ENCODE data around the gene PRXL2B.

The PRXL2B gene

GRCh38 chr1:2587860-2588571, 1.4 kb downstream of the PRXL2B start:
- no peak for DNase-seq

GRCh38 chr1:2588661-2589430, 2.3 kb downstream of the PRXL2B start:
- DNase-seq = no peak

DNA sequence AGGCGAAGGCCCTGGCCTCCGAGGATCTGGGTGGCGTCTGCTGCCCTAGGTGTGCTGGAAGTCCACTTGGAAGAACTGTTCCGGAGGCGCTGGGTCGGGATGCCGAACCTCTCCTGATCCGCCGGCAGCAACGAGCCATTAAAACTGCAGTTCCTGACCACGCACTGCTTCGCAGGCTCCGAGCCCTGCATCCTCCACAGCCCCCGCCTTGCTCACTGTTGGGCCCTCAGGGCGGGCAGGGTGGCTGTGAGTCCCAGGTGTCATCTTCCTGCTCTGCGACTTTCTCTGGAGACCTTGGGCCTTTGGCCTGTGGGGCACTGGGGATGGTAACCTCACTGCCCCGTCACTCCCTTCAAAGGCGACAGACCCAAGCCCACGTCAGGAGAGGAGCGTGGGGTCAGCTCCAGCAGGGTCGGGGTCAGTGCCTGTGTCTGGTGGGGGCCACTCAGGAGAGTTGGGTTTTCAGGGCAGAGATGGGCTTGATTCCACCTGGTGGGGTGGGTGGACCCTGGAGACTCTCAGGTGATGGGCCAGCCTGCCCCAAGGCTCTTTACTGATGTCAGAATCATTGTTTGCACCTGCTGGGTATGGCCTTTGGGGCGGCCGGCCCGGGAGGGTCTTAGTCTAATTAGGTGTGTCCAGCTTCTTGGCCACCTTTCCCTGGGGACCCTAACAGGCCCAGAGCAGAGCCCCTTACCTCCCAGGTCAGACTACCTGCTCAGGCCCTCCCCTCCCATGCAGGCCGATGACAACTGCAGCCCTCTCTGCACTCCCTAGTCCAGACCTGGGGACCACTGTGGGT, 3.1 kb downstream of the PRXL2B start:
- DNase-seq = no peak

- no peak for DNase-seq
These were observed 3.9 kb downstream of the PRXL2B start for GRCh38 chr1:2590233-2591141.

DNA sequence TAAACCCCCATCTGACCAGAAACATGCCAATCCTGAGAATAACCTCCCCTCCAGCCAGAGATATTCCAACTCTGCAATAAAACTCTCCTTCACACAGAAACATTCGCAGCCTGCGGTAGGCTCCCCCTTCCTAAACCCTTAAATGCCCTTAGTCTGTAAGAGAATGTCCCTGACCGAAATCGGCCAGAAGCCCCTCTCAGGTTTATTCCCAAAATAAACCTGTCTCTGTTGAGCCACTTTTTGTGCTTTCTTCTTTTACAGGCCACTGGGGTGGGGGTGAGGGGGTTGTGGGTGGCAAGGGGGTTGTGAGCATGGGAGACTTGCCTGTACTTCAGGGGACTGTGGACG, 4.6 kb downstream of the PRXL2B start:
- no peak for DNase-seq

- DNase-seq = no peak
These were observed 5.1 kb downstream of the PRXL2B start for GRCh38 chr1:2591581-2592261.

DNA sequence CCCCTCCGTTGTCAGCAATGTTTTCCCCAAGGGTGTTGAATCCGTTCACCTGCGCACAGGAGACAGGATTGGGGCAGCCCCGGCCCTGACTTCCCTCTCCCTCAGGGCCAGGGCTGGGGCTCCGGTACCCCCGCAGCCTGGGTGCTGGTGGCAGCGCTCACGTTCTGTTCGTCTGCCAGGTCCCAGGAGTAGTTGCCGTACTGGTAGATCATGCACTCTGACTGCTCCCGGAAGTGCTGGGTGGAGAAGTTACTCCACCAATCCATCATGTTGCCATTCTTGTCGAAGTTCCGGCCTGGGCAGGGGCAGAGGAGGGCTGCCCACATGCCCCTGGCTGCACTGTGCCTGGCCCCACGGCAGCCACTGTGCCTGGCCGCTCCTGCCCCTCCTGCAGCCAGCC, 6.1 kb downstream of the PRXL2B start:
- DNase-seq = no peak

- no peak for DNase-seq
These were observed 6.8 kb downstream of the PRXL2B start for GRCh38 chr1:2593251-2593878.

DNA sequence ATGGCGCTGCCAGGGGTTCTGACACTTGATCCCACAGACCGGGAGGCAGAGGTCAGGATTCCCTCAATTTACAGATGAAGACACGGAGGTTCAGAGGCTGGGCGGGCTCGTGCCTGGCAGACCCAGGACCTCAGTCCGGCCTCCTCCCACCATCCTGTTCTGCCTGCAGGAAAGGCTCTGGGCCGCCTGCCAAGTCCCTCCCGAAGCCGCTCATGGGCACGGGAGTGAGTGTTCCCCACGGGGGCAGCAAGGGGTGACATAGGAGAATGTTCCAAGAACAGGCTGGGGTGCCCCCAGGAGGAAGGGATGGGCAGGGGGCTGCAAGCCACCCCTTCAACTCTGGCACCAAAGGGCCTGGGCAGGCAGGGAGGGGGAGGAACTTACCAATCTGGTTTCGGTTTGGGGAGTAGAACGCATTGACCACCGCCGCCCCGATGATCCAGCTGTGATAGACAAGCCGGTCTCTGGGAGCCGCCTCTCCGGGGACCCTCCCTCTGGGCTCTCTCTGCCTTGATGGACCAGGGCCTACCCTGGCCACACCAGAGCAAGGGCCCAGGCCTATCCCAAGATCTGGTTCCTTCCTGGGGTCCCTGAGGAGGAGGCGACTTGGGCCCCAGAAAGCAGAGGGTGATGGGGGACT, 7.5 kb downstream of the PRXL2B start:
- DNase-seq = no peak

DNA sequence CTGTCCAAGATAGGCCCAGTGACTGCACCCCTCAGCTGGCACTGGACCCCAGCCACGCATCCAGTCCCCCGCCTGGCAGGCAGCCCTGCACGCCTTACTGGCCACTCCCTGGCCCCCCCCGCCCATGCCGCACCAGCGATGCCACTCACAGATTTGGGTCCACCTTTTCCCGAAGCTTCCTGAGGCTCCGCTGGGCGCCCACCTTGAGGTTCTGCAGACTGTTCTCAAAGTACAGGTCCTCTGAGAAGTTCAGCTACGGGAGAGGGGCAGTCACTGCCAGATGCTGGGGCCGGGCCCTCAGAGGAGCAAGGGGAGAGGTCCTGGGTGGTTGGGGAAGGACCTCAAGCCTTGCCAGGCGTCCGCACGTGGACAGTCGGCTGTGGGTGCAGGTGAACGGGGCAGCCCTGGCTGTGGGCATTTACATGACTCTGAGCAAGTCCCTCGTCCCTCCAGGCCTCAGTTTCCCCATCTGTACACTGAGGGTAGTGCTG, 8.1 kb downstream of the PRXL2B start:
- no peak for DNase-seq

- DNase-seq = no peak
These were observed 8.8 kb downstream of the PRXL2B start for GRCh38 chr1:2595261-2595811.

GRCh38 chr1:2595812-2596529, 9.4 kb downstream of the PRXL2B start:
- DNase-seq = no peak

GRCh38 chr1:2596530-2597333, 10.2 kb downstream of the PRXL2B start:
- DNase-seq = no peak

- DNase-seq = no peak
These were observed 11.1 kb downstream of the PRXL2B start for GRCh38 chr1:2597441-2598328.

DNA sequence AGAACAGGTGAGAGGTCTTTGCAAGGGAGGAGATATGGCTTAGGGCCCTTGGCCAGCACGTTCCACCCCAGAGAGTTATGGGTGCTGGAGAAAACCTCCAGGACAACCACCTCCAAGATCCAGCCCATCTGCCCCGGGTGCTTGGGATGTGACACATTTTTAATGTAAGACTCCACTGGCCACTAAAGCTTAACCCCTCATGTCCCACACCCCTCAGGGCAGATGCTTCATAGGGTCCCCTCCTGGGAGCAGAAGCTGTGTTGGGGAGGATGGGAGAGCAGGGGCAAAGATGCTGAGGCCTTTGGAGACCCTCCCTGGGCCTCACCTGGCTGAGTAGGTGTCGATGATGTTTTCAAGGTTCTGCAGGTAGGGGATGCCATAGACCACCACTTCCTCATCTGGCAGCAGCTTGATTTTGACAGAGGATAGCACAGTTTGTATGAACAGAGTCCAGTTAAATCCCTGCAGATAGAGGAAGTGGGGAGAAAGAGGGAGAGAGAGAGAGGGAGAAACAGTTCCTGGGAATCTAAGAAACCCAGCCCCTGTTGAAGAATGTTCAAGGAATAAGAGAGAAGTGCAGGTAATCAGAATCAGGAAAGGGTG, 11.9 kb downstream of the PRXL2B start:
- no peak for DNase-seq

DNA sequence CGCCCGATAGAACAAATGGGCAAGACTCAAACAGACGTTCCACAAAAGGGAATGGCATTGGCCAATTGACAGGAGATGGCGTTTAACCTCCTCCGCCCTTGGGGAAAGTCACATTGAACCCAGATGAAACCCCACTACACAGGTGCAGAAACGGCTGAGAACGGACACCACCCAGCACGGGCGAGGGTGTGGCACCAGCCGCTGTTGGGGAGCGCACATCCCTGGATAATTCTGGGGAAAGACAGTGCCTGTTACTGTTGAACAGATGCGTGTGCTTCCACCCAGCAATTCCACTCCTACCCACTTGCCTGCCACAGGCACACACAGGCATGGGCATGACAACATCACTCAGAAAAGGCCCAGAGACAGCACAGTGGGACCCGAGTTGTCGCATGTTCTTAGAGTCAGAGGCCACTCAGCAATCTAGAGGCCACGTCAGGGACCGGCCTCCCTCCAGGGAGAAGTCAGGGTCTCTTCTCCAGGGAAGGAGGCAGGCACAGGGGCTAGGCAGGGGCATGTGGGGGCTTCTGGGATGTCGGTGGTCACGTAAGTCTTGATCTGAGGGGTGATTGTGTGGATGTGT, 15.2 kb downstream of the PRXL2B start:
- DNase-seq = no peak

- DNase-seq = no peak
These were observed 15.8 kb downstream of the PRXL2B start for GRCh38 chr1:2602311-2602835.
